OCI-LY7 (cell line): ENCODE data around the gene CSHL1. TPM values are rescaled to one million over a fixed set of nuclear protein-coding genes. Genes with fewer than 3 reads are reported as not detected.
"Not testable (repeated sequence)": the region's sequence is repeated elsewhere in the genome, so short reads cannot be mapped to it uniquely, and the experiment has no call there.

Experiments used
- BruUV-seq: library from RNA; stranded (reverse); fragments of 400-500 nt; replicated peaks from 2 replicates; lab custom pipeline; 2021; lab: Mats Ljungman, UMichigan
- CTCF ChIA-PET: fragments of 300-600 bp; sonication (Branson Sonifier 250); formaldehyde crosslinking; loops from one replicate; lab custom pipeline; 2022; ENCODE audit warnings: antibody characterized with exemption; ENCODE audit not compliant: unreplicated experiment; lab: Charles Lee
- POLR2A ChIA-PET: fragments of 300-600 bp; sonication (Branson Sonifier 250); formaldehyde crosslinking; loops from one replicate; lab custom pipeline; 2022; ENCODE audit warnings: antibody characterized with exemption; lab: Charles Lee
- DNase-seq: peaks from one replicate; pipeline ENCODE4 v3.0.0-alpha.2; 2015; ENCODE audit warnings: low spot score
- H2AFZ ChIP-seq: fragments of 200-600 bp; sonication (generic), shearing (Covaris generic); 2 replicates; pipeline ENCODE4 v1.6.1; 2014; ENCODE audit warnings: mild to moderate bottlenecking, antibody characterized with exemption, low read length, moderate library complexity
- H3K27ac ChIP-seq: fragments of 200-600 bp; sonication (generic); 2 replicates; pipeline ENCODE4 v1.5.1; 2014; ENCODE audit warnings: mixed run types, low read depth, mild to moderate bottlenecking, moderate library complexity, low read length, inconsistent platforms; ENCODE audit not compliant: poor library complexity, severe bottlenecking
- H3K36me3 ChIP-seq: fragments of 200-600 bp; sonication (generic); 2 replicates; pipeline ENCODE4 v1.6.1; 2014; ENCODE audit warnings: mild to moderate bottlenecking, antibody characterized with exemption, low read length, moderate library complexity, mixed read lengths; ENCODE audit not compliant: insufficient read depth
- H3K4me1 ChIP-seq: fragments of 200-600 bp; sonication (generic); 2 replicates; pipeline ENCODE4 v1.5.1; 2014; ENCODE audit warnings: mild to moderate bottlenecking, low read length; ENCODE audit not compliant: insufficient read depth, poor library complexity, severe bottlenecking
- H3K4me2 ChIP-seq: fragments of 200-600 bp; sonication (generic); 2 replicates; pipeline ENCODE4 v1.6.1; 2014; ENCODE audit warnings: mild to moderate bottlenecking, low read length
- H3K4me3 ChIP-seq: fragments of 200-600 bp; sonication (generic); 2 replicates; pipeline ENCODE4 v1.5.1; 2014; ENCODE audit warnings: mild to moderate bottlenecking, low read depth, low read length; ENCODE audit not compliant: poor library complexity, severe bottlenecking
- H3K79me2 ChIP-seq: fragments of 200-600 bp; sonication (generic); 2 replicates; pipeline ENCODE4 v1.6.1; 2016; ENCODE audit warnings: low read depth, mild to moderate bottlenecking, low read length, moderate library complexity, mixed read lengths; ENCODE audit not compliant: insufficient read depth
- H3K9me2 ChIP-seq: fragments of 200-600 bp; sonication (generic); 2 replicates; pipeline ENCODE4 v1.6.1; 2016; ENCODE audit warnings: mild to moderate bottlenecking, low read length, mixed read lengths; ENCODE audit not compliant: insufficient read depth
- H3K9me3 ChIP-seq: fragments of 200-600 bp; sonication (generic); 2 replicates; pipeline ENCODE4 v1.6.1; 2014; ENCODE audit warnings: mild to moderate bottlenecking, mixed run types, low read length, mixed read lengths
- H4K20me1 ChIP-seq: fragments of 200-600 bp; sonication (generic); 2 replicates; pipeline ENCODE4 v1.6.1; 2014; ENCODE audit warnings: mild to moderate bottlenecking, antibody characterized with exemption, low read length, moderate library complexity, mixed read lengths; ENCODE audit not compliant: insufficient read depth
- intact Hi-C: fragments of 100-400 bp; cut with micrococcal nuclease; formaldehyde crosslinking; loops from one replicate; pipeline ENCODE4 v1.10.0; 2022; ENCODE audit not compliant: unreplicated experiment
- total RNA-seq, 2 experiments: library from RNA; depleted of rRNA in 1 of 2; stranded (reverse); fragments of >200 nt in 1 of 2; shearing (Covaris generic) in 1 of 2; gene quantifications; 2 replicates each; pipeline ENCODE4 v1.2.3, GENCODE V29; 2014 to 2022

Gene CSHL1
- total RNA-seq, 2 experiments from 2014 or later: not detected

- H3K4me1 ChIP-seq, intact Hi-C loops, DNase-seq, BruUV-seq, H3K4me2 ChIP-seq, H3K27ac ChIP-seq, H2AFZ ChIP-seq, H3K9me2 ChIP-seq, POLR2A ChIA-PET, H3K36me3 ChIP-seq, H3K9me3 ChIP-seq, H3K79me2 ChIP-seq, CTCF ChIA-PET, H3K4me3 ChIP-seq, H4K20me1 ChIP-seq: not testable (repeated sequence)
Measured at GRCh38 chr17:63874061-63874626, 36.9 kb downstream of the CSHL1 start.

GRCh38 chr17:63873577-63873976, 37.5 kb downstream of the CSHL1 start, which contains the start of gene CSH2:
Gene CSH2, minus strand, starts transcription at chr17:63873677. Its CDS starts 63 bp downstream, at chr17:63873614.
- H3K4me2 ChIP-seq, BruUV-seq, POLR2A ChIA-PET: not testable (repeated sequence)

GRCh38 chr17:63871646-63872365, 39.3 kb downstream of the CSHL1 start:
- H3K9me2 ChIP-seq, CTCF ChIA-PET, H3K79me2 ChIP-seq, H3K36me3 ChIP-seq, H3K4me1 ChIP-seq, H3K9me3 ChIP-seq, H3K4me2 ChIP-seq, DNase-seq, intact Hi-C loops, BruUV-seq, H3K27ac ChIP-seq, POLR2A ChIA-PET, H2AFZ ChIP-seq, H4K20me1 ChIP-seq, H3K4me3 ChIP-seq: not testable (repeated sequence)

More at GRCh38 chr17:63873577-63873976, 37.5 kb downstream of the CSHL1 start, which contains the start of gene CSH2:
- H3K9me3 ChIP-seq, CTCF ChIA-PET, H3K4me1 ChIP-seq, DNase-seq, H3K4me3 ChIP-seq, H4K20me1 ChIP-seq, intact Hi-C loops, H2AFZ ChIP-seq, H3K36me3 ChIP-seq, H3K27ac ChIP-seq, H3K79me2 ChIP-seq, H3K9me2 ChIP-seq: not testable (repeated sequence)

GRCh38 chr17:63870292-63870665, 40.8 kb downstream of the CSHL1 start:
- H3K4me3 ChIP-seq, H3K4me2 ChIP-seq, H4K20me1 ChIP-seq, POLR2A ChIA-PET, H2AFZ ChIP-seq, H3K9me3 ChIP-seq, H3K27ac ChIP-seq, H3K4me1 ChIP-seq, H3K9me2 ChIP-seq, DNase-seq, CTCF ChIA-PET, BruUV-seq, H3K79me2 ChIP-seq, H3K36me3 ChIP-seq, intact Hi-C loops: not testable (repeated sequence)
